ENCODE measurements around the gene HCRT.
"Not testable (repeated sequence)": the region's sequence is repeated elsewhere in the genome, so short reads cannot be mapped to it uniquely, and the experiment has no call there.

The HCRT gene

GRCh38 chr17:42155614-42156045 is 29.6 kb downstream of the HCRT start:
- no peak for DNase-seq
- in situ Hi-C loops (cut with MboI; ENCODE audit: low pct_unique_long_range_greater_than_20kb, low sequenced_read_pairs): no loop called here

- DNase-seq: peak; percentile 81
- in situ Hi-C loops (cut with MboI; ENCODE audit: low pct_unique_long_range_greater_than_20kb, low sequenced_read_pairs): no loop called here
Observed at GRCh38 chr17:42153919-42154742, 31.1 kb downstream of the HCRT start.

GRCh38 chr17:42146911-42147607 is 38.2 kb downstream of the HCRT start:
- in situ Hi-C loops (cut with MboI; ENCODE audit: low pct_unique_long_range_greater_than_20kb, low sequenced_read_pairs): no loop called here
- no peak for DNase-seq

GRCh38 chr17:42143138-42143537 is 42.1 kb downstream of the HCRT start:
- DNase-seq; in situ Hi-C loops (cut with MboI; ENCODE audit: low pct_unique_long_range_greater_than_20kb, low sequenced_read_pairs): not testable (repeated sequence)

- in situ Hi-C loops (cut with MboI; ENCODE audit: low pct_unique_long_range_greater_than_20kb, low sequenced_read_pairs): no loop called here
- no peak for DNase-seq
Observed at GRCh38 chr17:42142371-42142896, 42.8 kb downstream of the HCRT start.

GRCh38 chr17:42141382-42141781 is 43.9 kb downstream of the HCRT start:
- in situ Hi-C loops (cut with MboI; ENCODE audit: low pct_unique_long_range_greater_than_20kb, low sequenced_read_pairs): no loop called here
- DNase-seq: no peak

GRCh38 chr17:42140690-42141089 is 44.6 kb downstream of the HCRT start:
- DNase-seq; in situ Hi-C loops (cut with MboI; ENCODE audit: low pct_unique_long_range_greater_than_20kb, low sequenced_read_pairs): not testable (repeated sequence)

GRCh38 chr17:42138749-42139492 is 46.3 kb downstream of the HCRT start:
- no peak for DNase-seq
- in situ Hi-C loops (cut with MboI; ENCODE audit: low pct_unique_long_range_greater_than_20kb, low sequenced_read_pairs): no loop called here

GRCh38 chr17:42136654-42137051 is 48.6 kb downstream of the HCRT start:
- DNase-seq: no peak
- in situ Hi-C loops (cut with MboI; ENCODE audit: low pct_unique_long_range_greater_than_20kb, low sequenced_read_pairs): no loop called here

- peak; percentile 62 for DNase-seq
- in situ Hi-C loops (cut with MboI; ENCODE audit: low pct_unique_long_range_greater_than_20kb, low sequenced_read_pairs): no loop called here
Observed at GRCh38 chr17:42135664-42136653, 49.3 kb downstream of the HCRT start.

- in situ Hi-C loops (cut with MboI; ENCODE audit: low pct_unique_long_range_greater_than_20kb, low sequenced_read_pairs): no loop called here
- DNase-seq: no peak
Observed at GRCh38 chr17:42135151-42135550, 50.1 kb downstream of the HCRT start.

Measured in KBM-7 (cell line).